Osteoblast (primary cell): ENCODE data around the gene HS6ST1. TPM values are rescaled to one million over a fixed set of nuclear protein-coding genes. Genes with fewer than 3 reads are reported as not detected.
A peak's percentile ranks its signal among the peaks of the same experiment; 100 is the strongest.

Experiments used
- DNase-seq: peaks from one replicate; pipeline ENCODE4 v3.0.0; 2011; ENCODE audit warnings: low spot score, mixed read lengths; ENCODE audit not compliant: insufficient read length; ENCODE audit errors: missing footprints
- H2AFZ ChIP-seq: 2 replicates; pipeline ENCODE4 v1.6.0; 2011; ENCODE audit warnings: mild to moderate bottlenecking, low read length
- H3K27ac ChIP-seq: 2 replicates; pipeline ENCODE4 v1.5.1; 2011; ENCODE audit warnings: mild to moderate bottlenecking, low read depth, low read length, moderate library complexity
- H3K27me3 ChIP-seq: 2 replicates; pipeline ENCODE4 v1.6.0; 2012; ENCODE audit warnings: mild to moderate bottlenecking, control low read depth, inconsistent platforms, low read length, moderate library complexity; ENCODE audit not compliant: insufficient read depth
- H3K36me3 ChIP-seq: 2 replicates; pipeline ENCODE4 v1.5.1; 2011; ENCODE audit warnings: mild to moderate bottlenecking, low read length, control low read depth, moderate library complexity; ENCODE audit not compliant: insufficient read depth
- H3K4me1 ChIP-seq: 2 replicates; pipeline ENCODE4 v1.5.1; 2011; ENCODE audit warnings: mild to moderate bottlenecking, low read length, control low read depth, moderate library complexity; ENCODE audit not compliant: insufficient read depth
- H3K4me2 ChIP-seq: 2 replicates; pipeline ENCODE4 v1.6.0; 2011; ENCODE audit warnings: mild to moderate bottlenecking, low read length; ENCODE audit not compliant: insufficient read depth
- H3K4me3 ChIP-seq: fragments of 200-600 bp; sonication (generic); 3 replicates; pipeline ENCODE4 v1.5.1; 2012; ENCODE audit warnings: mild to moderate bottlenecking, low read length, inconsistent platforms; ENCODE audit not compliant: insufficient read depth
- H3K79me2 ChIP-seq: 2 replicates; pipeline ENCODE4 v1.6.0; 2012; ENCODE audit warnings: mild to moderate bottlenecking, low read length, control low read depth, inconsistent platforms; ENCODE audit not compliant: insufficient read depth
- H3K9me3 ChIP-seq: 2 replicates; pipeline ENCODE4 v1.5.1; 2011; ENCODE audit warnings: low read depth, low read length, control low read depth
- H4K20me1 ChIP-seq: 2 replicates; pipeline ENCODE4 v1.6.0; 2012; ENCODE audit warnings: mild to moderate bottlenecking, low read length, control low read depth; ENCODE audit not compliant: insufficient read depth
- CTCF ChIP-seq: IDR thresholded peaks from 2 replicates; pipeline ENCODE4 v1.5.1; 2011; ENCODE audit warnings: mild to moderate bottlenecking, low read depth, low read length, moderate library complexity; ENCODE audit errors: extremely low read depth
- total RNA-seq: library from RNA; depleted of rRNA; stranded (reverse); fragments of >200 nt; gene quantifications from 2 replicates; pipeline ENCODE4 v1.2.3, GENCODE V29; 2012

HS6ST1 gene
- total RNA-seq, 1 donor: 18.8 TPM

GRCh38 chr2:128354726-128355470 is 36.2 kb upstream of the HS6ST1 start:
- peak; percentile 86 for DNase-seq
- peak; percentile 49 for TF ChIP-seq CTCF
- Histone ChIP-seq H2AFZ (no peak overlapping the region), H3K79me2 (no peaks in the 10 kb centered on the region), H3K4me1 (peaks cover 2% of the 10 kb centered on the region), H3K9me3 (peaks cover 4% of the 10 kb centered on the region), H3K27ac (no peak overlapping the region), H3K27me3 (no peaks in the 10 kb centered on the region), H3K4me3 (no peak overlapping the region), H3K36me3 (no peaks in the 10 kb centered on the region), H3K4me2 (no peak overlapping the region), H4K20me1 (no peaks in the 10 kb centered on the region)

- no peaks in the 10 kb centered on the region for H3K36me3 ChIP-seq
- H3K4me2 ChIP-seq: no peak overlapping the region
- H3K9me3 ChIP-seq: peaks cover 4% of the 10 kb centered on the region
- no peak for DNase-seq
- TF ChIP-seq CTCF: no peak
- H3K4me3 ChIP-seq: no peak overlapping the region
- H4K20me1 ChIP-seq: no peaks in the 10 kb centered on the region
- peaks cover 2% of the 10 kb centered on the region for H3K4me1 ChIP-seq
- H3K79me2 ChIP-seq: no peaks in the 10 kb centered on the region
- H2AFZ ChIP-seq: no peak overlapping the region
- H3K27me3 ChIP-seq: no peaks in the 10 kb centered on the region
- H3K27ac ChIP-seq: no peak overlapping the region
These were observed 35.5 kb upstream of the HS6ST1 start for GRCh38 chr2:128354161-128354560.

- H3K9me3 ChIP-seq: peaks cover 4% of the 10 kb centered on the region
- H3K4me1 ChIP-seq: peaks cover 14% of the 10 kb centered on the region
- no peaks in the 10 kb centered on the region for H3K27me3 ChIP-seq
- no peak overlapping the region for H3K4me3 ChIP-seq
- H3K36me3 ChIP-seq: no peaks in the 10 kb centered on the region
- H3K79me2 ChIP-seq: no peaks in the 10 kb centered on the region
- TF ChIP-seq CTCF: no peak
- H3K4me2 ChIP-seq: no peak overlapping the region
- H3K27ac ChIP-seq: no peak overlapping the region
- peak; percentile 71 for DNase-seq
- no peaks in the 10 kb centered on the region for H4K20me1 ChIP-seq
- no peak overlapping the region for H2AFZ ChIP-seq
These were observed 32.1 kb upstream of the HS6ST1 start for GRCh38 chr2:128350736-128351135.

DNA sequence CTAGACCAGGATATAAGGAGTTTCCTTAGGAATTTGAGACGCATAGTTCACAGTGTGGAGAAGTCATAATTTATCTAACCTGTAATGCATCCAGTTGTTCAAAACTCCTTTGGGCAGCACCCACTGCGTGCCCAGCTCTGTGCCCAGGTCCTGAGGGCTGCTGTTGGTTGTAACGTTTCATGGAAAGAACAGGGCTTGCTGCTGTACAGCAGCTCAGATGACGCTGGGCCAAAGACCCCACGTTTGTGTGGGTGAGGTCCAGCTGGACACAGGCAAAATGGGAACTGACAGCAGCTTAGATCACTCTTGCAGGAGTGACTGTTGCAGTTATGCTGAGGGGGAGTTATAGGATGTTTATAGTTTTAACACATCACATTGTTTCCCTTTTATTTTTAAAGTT is 30.0 kb upstream of the HS6ST1 start:
- Histone ChIP-seq H3K4me2 (no peak overlapping the region), H3K27me3 (no peaks in the 10 kb centered on the region), H2AFZ (no peak overlapping the region), H4K20me1 (no peaks in the 10 kb centered on the region), H3K36me3 (no peaks in the 10 kb centered on the region), H3K4me1 (peaks cover 12% of the 10 kb centered on the region), H3K4me3 (no peak overlapping the region), H3K9me3 (peaks cover 4% of the 10 kb centered on the region), H3K79me2 (no peaks in the 10 kb centered on the region), H3K27ac (no peak overlapping the region)
- peak; percentile 72 for DNase-seq
- TF ChIP-seq CTCF: no peak
